Mucosa of rectum (tissue), 2 donors: ENCODE data around the gene KATNIP.

ENCODE experiments used
- H3K27ac ChIP-seq, 2 donors: one replicate each; pipeline ENCODE4 v1.7.0; 2013; ENCODE audit warnings: inconsistent platforms in 2 of 2, low read depth in 2 of 2, low read length in 2 of 2
- H3K27me3 ChIP-seq, 2 donors: one replicate each; pipeline ENCODE4 v1.7.0; 2013; ENCODE audit warnings: low read length in 2 of 2; ENCODE audit not compliant: control insufficient read depth in 2 of 2, insufficient read depth in 2 of 2
- H3K36me3 ChIP-seq, 2 donors: one replicate each; pipeline ENCODE4 v1.7.0; 2013; ENCODE audit warnings: low read length in 2 of 2; ENCODE audit not compliant: control insufficient read depth in 2 of 2, insufficient read depth in 2 of 2
- H3K4me1 ChIP-seq, 2 donors: one replicate each; pipeline ENCODE4 v1.7.0; 2013; ENCODE audit warnings: low read length in 2 of 2, mild to moderate bottlenecking in 1 of 2; ENCODE audit not compliant: control insufficient read depth in 2 of 2, insufficient read depth in 2 of 2
- H3K4me3 ChIP-seq, 2 donors: one replicate each; pipeline ENCODE4 v1.7.0; 2013; ENCODE audit warnings: low read length in 2 of 2
- H3K9ac ChIP-seq, 2 donors: one replicate each; pipeline ENCODE4 v1.7.0; 2013; ENCODE audit warnings: low read length in 2 of 2, low read depth in 1 of 2, mild to moderate bottlenecking in 1 of 2
- H3K9me3 ChIP-seq, 2 donors: one replicate each; pipeline ENCODE4 v1.7.0; 2013; ENCODE audit warnings: low read length in 2 of 2; ENCODE audit not compliant: control insufficient read depth in 2 of 2
- donor health status: healthy.
- donor health status: Normal muscosa, but diverticular disease.

KATNIP gene

GRCh38 chr16:27596411-27596810, 46.5 kb downstream of the KATNIP start:
- Histone ChIP-seq H3K27ac (no peak overlapping the region), H3K36me3 (peaks cover 0 to 5% of the 10 kb centered on the region in 2 donors), H3K4me3 (no peak overlapping the region), H3K27me3 (no peaks in the 10 kb centered on the region), H3K9ac (no peak overlapping the region), H3K4me1 (no peaks in the 10 kb centered on the region), H3K9me3 (no peaks in the 10 kb centered on the region)

- Histone ChIP-seq H3K27me3 (no peaks in the 10 kb centered on the region), H3K36me3 (peaks cover 0 to 5% of the 10 kb centered on the region in 2 donors), H3K4me1 (no peaks in the 10 kb centered on the region), H3K9ac (no peak overlapping the region), H3K9me3 (no peaks in the 10 kb centered on the region), H3K27ac (no peak overlapping the region), H3K4me3 (no peak overlapping the region)
Measured at GRCh38 chr16:27597361-27597760, 47.4 kb downstream of the KATNIP start.

GRCh38 chr16:27598220-27598619, 48.3 kb downstream of the KATNIP start:
- Histone ChIP-seq H3K36me3 (peaks cover 0 to 5% of the 10 kb centered on the region in 2 donors), H3K4me3 (no peak overlapping the region), H3K9ac (no peak overlapping the region)

GRCh38 chr16:27598931-27599565, 49.1 kb downstream of the KATNIP start:
- Histone ChIP-seq H3K9ac (no peak overlapping the region), H3K27me3 (no peaks in the 10 kb centered on the region), H3K4me1 (no peaks in the 10 kb centered on the region), H3K4me3 (no peak overlapping the region), H3K9me3 (no peaks in the 10 kb centered on the region), H3K27ac (no peak overlapping the region), H3K36me3 (peaks cover 0 to 4% of the 10 kb centered on the region in 2 donors)

More at GRCh38 chr16:27598220-27598619, 48.3 kb downstream of the KATNIP start:
- Histone ChIP-seq H3K9me3 (no peaks in the 10 kb centered on the region), H3K4me1 (no peaks in the 10 kb centered on the region), H3K27ac (no peak overlapping the region), H3K27me3 (no peaks in the 10 kb centered on the region)

- Histone ChIP-seq H3K36me3 (peaks cover 0 to 2% of the 10 kb centered on the region in 2 donors), H3K27me3 (no peaks in the 10 kb centered on the region), H3K27ac (no peak overlapping the region), H3K9ac (no peak overlapping the region), H3K4me3 (no peak overlapping the region), H3K4me1 (no peaks in the 10 kb centered on the region), H3K9me3 (no peaks in the 10 kb centered on the region)
Measured at GRCh38 chr16:27599606-27600005, 49.7 kb downstream of the KATNIP start.
